ENCODE data around the gene ABI3.

DNA sequence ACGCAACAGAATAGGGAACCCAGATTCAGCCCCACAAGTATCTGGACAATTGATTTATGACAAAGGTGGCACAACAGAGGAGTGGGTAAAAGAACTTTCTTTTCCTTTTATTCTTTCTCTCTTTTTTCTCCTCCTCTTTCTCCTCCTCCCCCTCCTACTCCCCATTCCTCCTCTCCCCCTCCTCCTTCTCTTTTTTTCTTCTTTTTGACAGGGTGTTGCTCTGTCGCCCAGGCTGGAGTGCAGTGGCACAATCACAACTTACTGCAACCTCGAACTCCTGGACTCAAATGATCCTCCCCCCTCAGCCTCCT, 16.3 kb upstream of the ABI3 start:
- TF ChIP-seq, protein P1, sequence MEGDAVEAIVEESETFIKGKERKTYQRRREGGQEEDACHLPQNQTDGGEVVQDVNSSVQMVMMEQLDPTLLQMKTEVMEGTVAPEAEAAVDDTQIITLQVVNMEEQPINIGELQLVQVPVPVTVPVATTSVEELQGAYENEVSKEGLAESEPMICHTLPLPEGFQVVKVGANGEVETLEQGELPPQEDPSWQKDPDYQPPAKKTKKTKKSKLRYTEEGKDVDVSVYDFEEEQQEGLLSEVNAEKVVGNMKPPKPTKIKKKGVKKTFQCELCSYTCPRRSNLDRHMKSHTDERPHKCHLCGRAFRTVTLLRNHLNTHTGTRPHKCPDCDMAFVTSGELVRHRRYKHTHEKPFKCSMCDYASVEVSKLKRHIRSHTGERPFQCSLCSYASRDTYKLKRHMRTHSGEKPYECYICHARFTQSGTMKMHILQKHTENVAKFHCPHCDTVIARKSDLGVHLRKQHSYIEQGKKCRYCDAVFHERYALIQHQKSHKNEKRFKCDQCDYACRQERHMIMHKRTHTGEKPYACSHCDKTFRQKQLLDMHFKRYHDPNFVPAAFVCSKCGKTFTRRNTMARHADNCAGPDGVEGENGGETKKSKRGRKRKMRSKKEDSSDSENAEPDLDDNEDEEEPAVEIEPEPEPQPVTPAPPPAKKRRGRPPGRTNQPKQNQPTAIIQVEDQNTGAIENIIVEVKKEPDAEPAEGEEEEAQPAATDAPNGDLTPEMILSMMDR (IDR thresholded peaks at IDR 0.05): no peak
- TF ChIP-seq EP300 (IDR thresholded peaks at IDR 0.05): no peak
